Measurements from ENCODE around the gene N4BP2.
"Not testable (repeated sequence)": the region's sequence is repeated elsewhere in the genome, so short reads cannot be mapped to it uniquely, and the experiment has no call there.

GRCh38 chr4:40140597-40140996 is 83.9 kb downstream of the N4BP2 start:
- not testable (repeated sequence) for TF ChIP-seq CTCF, EP300, POLR2AphosphoS5, POLR2A (IDR thresholded peaks at IDR 0.05)

Data from suprapubic skin (tissue), 4 donors.